Loucy (cell line): Measurements from ENCODE around the gene ASTN2.

Experiments
- H2AFZ ChIP-seq: fragments of 200-600 bp; sonication (generic); 2 replicates; pipeline ENCODE4 v1.6.0; 2016; ENCODE audit warnings: antibody characterized with exemption, mild to moderate bottlenecking, low read length, moderate library complexity
- H3F3A ChIP-seq: fragments of 200-600 bp; 2 replicates; pipeline ENCODE4 v1.6.0; 2016; ENCODE audit warnings: antibody characterized with exemption, low read depth, mild to moderate bottlenecking
- H3K27me3 ChIP-seq: fragments of 200-600 bp; sonication (generic); 2 replicates; pipeline ENCODE4 v1.6.1; 2014; ENCODE audit warnings: low read length, mild to moderate bottlenecking; ENCODE audit not compliant: insufficient read depth, poor library complexity, severe bottlenecking
- H3K36me3 ChIP-seq: fragments of 200-600 bp; sonication (generic); 2 replicates; pipeline ENCODE4 v1.6.1; 2016; ENCODE audit warnings: low read length; ENCODE audit not compliant: insufficient read depth
- H3K4me1 ChIP-seq: fragments of 200-600 bp; sonication (generic); 2 replicates; pipeline ENCODE4 v1.5.1; 2014; ENCODE audit warnings: low read length, mild to moderate bottlenecking; ENCODE audit not compliant: insufficient read depth, poor library complexity, severe bottlenecking
- H3K4me2 ChIP-seq: fragments of 200-600 bp; sonication (generic); 2 replicates; pipeline ENCODE4 v1.6.0; 2014; ENCODE audit warnings: antibody characterized with exemption, low read length, low read depth, mild to moderate bottlenecking; ENCODE audit not compliant: poor library complexity, severe bottlenecking
- H3K4me3 ChIP-seq: fragments of 200-600 bp; sonication (generic); 2 replicates; pipeline ENCODE4 v1.5.1; 2014; ENCODE audit warnings: low read length, mild to moderate bottlenecking, mixed read lengths; ENCODE audit not compliant: poor library complexity, severe bottlenecking
- H3K79me2 ChIP-seq: fragments of 200-600 bp; sonication (generic); 2 replicates; pipeline ENCODE4 v1.6.1; 2014; ENCODE audit warnings: low read length; ENCODE audit not compliant: insufficient read depth
- H3K9ac ChIP-seq: fragments of 200-600 bp; sonication (generic); 2 replicates; pipeline ENCODE4 v1.6.0; 2014; ENCODE audit warnings: mild to moderate bottlenecking, low read depth, low read length, moderate library complexity; ENCODE audit not compliant: poor library complexity, severe bottlenecking
- H3K9me2 ChIP-seq: fragments of 200-600 bp; sonication (generic); replicated peaks from 2 replicates; pipeline ENCODE4 v1.6.1; 2016; ENCODE audit warnings: low read depth, low read length, mixed read lengths
- H3K9me3 ChIP-seq: fragments of 200-600 bp; sonication (generic); 2 replicates; pipeline ENCODE4 v1.6.1; 2014; ENCODE audit warnings: mild to moderate bottlenecking, antibody characterized with exemption, low read length, low read depth; ENCODE audit not compliant: insufficient read depth
- H4K20me1 ChIP-seq: fragments of 200-600 bp; sonication (generic); 2 replicates; pipeline ENCODE4 v1.6.0; 2014; ENCODE audit warnings: antibody characterized with exemption, low read length, mild to moderate bottlenecking; ENCODE audit not compliant: insufficient read depth, poor library complexity, severe bottlenecking
- EZH2phosphoT487 ChIP-seq: fragments of 200-600 bp; IDR thresholded peaks from 2 replicates; pipeline ENCODE4 v1.6.1; 2018; ENCODE audit warnings: antibody characterized with exemption, mild to moderate bottlenecking, moderate library complexity, borderline replicate concordance
- TF ChIP-seq, protein P1 (sequence below): fragments of 200-600 bp; sonication (generic); conservative IDR thresholded peaks from 2 replicates; pipeline ENCODE4 v1.5.1; 2014; ENCODE audit warnings: mild to moderate bottlenecking, antibody characterized with exemption, low read length

ASTN2 gene

DNA sequence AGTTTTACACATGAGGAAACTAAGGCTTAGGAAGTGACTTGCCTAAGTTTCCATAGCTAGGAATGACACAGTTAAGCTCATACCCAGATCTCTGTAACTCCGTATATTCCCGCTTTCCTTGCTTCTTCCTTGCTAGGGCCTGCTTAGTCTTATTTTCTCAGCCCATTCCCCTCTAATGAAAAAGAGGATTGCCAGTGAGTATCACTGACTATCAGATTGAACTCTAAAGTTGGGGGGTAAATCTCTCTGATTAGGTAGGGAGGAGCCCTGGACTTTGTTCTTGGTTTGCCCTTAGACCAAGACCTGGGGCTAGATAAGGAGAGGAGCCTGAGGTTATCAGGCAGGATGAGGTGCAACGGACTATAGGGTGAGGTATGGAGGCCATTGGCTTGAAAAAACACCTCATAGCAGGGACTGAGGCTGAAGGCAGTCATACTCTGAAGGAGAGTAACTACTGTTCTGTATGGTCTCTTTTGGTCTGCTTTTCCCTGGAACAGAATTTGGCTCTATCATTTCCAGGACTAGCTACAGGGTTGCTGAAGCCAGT lies 725.3 kb downstream of the ASTN2 start:
- Histone ChIP-seq H3K9me3 (no peaks in the 10 kb centered on the region), H3F3A (no peaks in the 10 kb centered on the region), H3K79me2 (peaks cover 22% of the 10 kb centered on the region), H2AFZ (no peak overlapping the region), H4K20me1 (peaks cover 7% of the 10 kb centered on the region), H3K4me3 (peak overlapping the region; percentile 95), H3K27me3 (no peaks in the 10 kb centered on the region), H3K9ac (no peak overlapping the region), H3K36me3 (no peaks in the 10 kb centered on the region), H3K4me2 (peak overlapping the region; percentile 95), H3K4me1 (peaks cover 54% of the 10 kb centered on the region), H3K9me2 (no peaks in the 10 kb centered on the region)
- TF ChIP-seq, protein P1, sequence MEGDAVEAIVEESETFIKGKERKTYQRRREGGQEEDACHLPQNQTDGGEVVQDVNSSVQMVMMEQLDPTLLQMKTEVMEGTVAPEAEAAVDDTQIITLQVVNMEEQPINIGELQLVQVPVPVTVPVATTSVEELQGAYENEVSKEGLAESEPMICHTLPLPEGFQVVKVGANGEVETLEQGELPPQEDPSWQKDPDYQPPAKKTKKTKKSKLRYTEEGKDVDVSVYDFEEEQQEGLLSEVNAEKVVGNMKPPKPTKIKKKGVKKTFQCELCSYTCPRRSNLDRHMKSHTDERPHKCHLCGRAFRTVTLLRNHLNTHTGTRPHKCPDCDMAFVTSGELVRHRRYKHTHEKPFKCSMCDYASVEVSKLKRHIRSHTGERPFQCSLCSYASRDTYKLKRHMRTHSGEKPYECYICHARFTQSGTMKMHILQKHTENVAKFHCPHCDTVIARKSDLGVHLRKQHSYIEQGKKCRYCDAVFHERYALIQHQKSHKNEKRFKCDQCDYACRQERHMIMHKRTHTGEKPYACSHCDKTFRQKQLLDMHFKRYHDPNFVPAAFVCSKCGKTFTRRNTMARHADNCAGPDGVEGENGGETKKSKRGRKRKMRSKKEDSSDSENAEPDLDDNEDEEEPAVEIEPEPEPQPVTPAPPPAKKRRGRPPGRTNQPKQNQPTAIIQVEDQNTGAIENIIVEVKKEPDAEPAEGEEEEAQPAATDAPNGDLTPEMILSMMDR: no peak
- TF ChIP-seq EZH2phosphoT487: no peak

DNA sequence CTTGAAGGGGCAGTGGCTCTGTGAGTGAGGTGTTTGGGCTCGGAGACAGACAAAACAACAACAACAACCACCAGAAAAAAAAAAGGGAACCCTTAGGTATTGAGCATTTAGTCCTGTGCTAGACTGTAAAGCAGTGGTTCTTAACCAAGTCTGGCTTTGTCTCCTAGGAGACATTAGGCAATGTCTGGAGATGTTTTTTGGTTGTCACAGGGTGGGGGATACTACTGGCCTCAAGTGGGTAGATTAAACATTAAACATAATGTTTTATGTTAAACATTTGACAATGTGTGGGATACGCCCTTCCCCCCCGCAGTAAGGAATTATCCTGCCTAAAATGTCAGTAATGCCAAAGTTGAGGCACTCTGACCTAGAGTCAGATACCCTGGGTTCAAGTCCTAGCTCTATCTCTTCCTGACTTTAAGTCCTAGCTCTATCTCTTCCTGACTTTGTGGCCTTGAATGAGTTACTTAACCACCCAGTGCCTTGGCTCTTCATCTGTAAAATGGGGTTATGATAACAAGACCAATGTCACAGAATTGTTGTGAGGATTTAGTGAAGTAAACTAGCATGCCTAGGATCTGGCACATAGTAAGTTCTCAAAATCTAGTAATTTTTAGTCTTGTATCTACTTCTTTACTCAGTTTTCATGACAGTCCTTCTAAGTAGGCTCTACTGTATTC lies 725.9 kb downstream of the ASTN2 start:
- Histone ChIP-seq H3K4me3 (peak overlapping the region; percentile 95), H3K9me2 (no peaks in the 10 kb centered on the region), H3K79me2 (peaks cover 21% of the 10 kb centered on the region), H3K36me3 (no peaks in the 10 kb centered on the region), H3F3A (no peaks in the 10 kb centered on the region), H3K9me3 (no peaks in the 10 kb centered on the region), H3K9ac (peak overlapping the region; percentile 83), H3K4me2 (peak overlapping the region; percentile 95), H3K27me3 (no peaks in the 10 kb centered on the region), H3K4me1 (peaks cover 54% of the 10 kb centered on the region), H4K20me1 (peaks cover 7% of the 10 kb centered on the region), H2AFZ (no peak overlapping the region)
- no peak for TF ChIP-seq EZH2phosphoT487
- TF ChIP-seq, protein P1: no peak

GRCh38 chr9:116687754-116688135 lies 727.1 kb downstream of the ASTN2 start:
- no peak for TF ChIP-seq EZH2phosphoT487
- TF ChIP-seq, protein P1: no peak
- H3K27me3 ChIP-seq: no peaks in the 10 kb centered on the region
- H3K4me2 ChIP-seq: peak overlapping the region; percentile 95
- no peaks in the 10 kb centered on the region for H3K36me3 ChIP-seq
- H3K9me3 ChIP-seq: peaks cover 3% of the 10 kb centered on the region; the same call in 1 of the 2 replicates
- no peaks in the 10 kb centered on the region for H3F3A ChIP-seq
- peaks cover 19% of the 10 kb centered on the region for H3K79me2 ChIP-seq
- peaks cover 3% of the 10 kb centered on the region for H4K20me1 ChIP-seq
- H3K4me3 ChIP-seq: peak overlapping the region; percentile 95
- peak overlapping the region; percentile 76 for H2AFZ ChIP-seq
- peaks cover 54% of the 10 kb centered on the region for H3K4me1 ChIP-seq
- peak overlapping the region; percentile 83 for H3K9ac ChIP-seq
- H3K9me2 ChIP-seq: no peaks in the 10 kb centered on the region
